K562 (cell line): ENCODE results near the gene STX1B. TPM values are rescaled to one million over a fixed set of nuclear protein-coding genes. Genes with fewer than 3 reads are reported as not detected.

Experiments used
- C11orf30 ChIP-seq: fragments of 450-650 bp; IDR thresholded peaks from 2 replicates; pipeline ENCODE4 v1.6.1; 2016; ENCODE audit warnings: low read depth, mild to moderate bottlenecking
- CBX8 ChIP-seq: fragments of 200-600 bp; sonication (generic); IDR thresholded peaks from 2 replicates; pipeline ENCODE4 v1.6.1; 2012; ENCODE audit warnings: borderline replicate concordance, mixed run types, low read depth, mild to moderate bottlenecking, moderate library complexity, mixed read lengths, low read length, control low read depth, inconsistent platforms; ENCODE audit not compliant: poor library complexity, severe bottlenecking; ENCODE audit errors: extremely low read depth
- FOSL1 ChIP-seq: fragments of 200-800 bp; sonication (Bioruptor generic); conservative IDR thresholded peaks from 2 replicates; pipeline ENCODE4 v1.6.1; 2016; ENCODE audit warnings: missing genetic modification characterization, missing compliant biosample characterization
- FOXA3 ChIP-seq, 2 experiments: fragments of 450-650 bp in 1 of 2; sonication (generic) in 1 of 2; formaldehyde crosslinking; IDR thresholded peaks in 1 of 2; conservative IDR thresholded peaks in 1 of 2; 2 replicates each; pipeline versions ENCODE4 v1.4.0 to v1.8.0; 2020 to 2022; ENCODE audit warnings: mild to moderate bottlenecking in 2 of 2, missing genetic modification reagents in 1 of 2
- GTF2A2 ChIP-seq: IDR thresholded peaks from 2 replicates; pipeline ENCODE4 v1.6.1; 2016; ENCODE audit warnings: mild to moderate bottlenecking, missing genetic modification characterization, missing compliant biosample characterization
- HDAC8 ChIP-seq: fragments of 450-650 bp; IDR thresholded peaks from 2 replicates; pipeline ENCODE4 v1.6.1; 2016; ENCODE audit warnings: mild to moderate bottlenecking, missing genetic modification characterization, moderate library complexity, missing compliant biosample characterization
- JUNB ChIP-seq: fragments of 450-650 bp; formaldehyde crosslinking; conservative IDR thresholded peaks from 2 replicates; pipeline ENCODE4 v1.4.0; 2020; ENCODE audit warnings: mild to moderate bottlenecking
- JUND ChIP-seq, 2 experiments: IDR thresholded peaks; 2 replicates in 1 of 2; 3 replicates in 1 of 2; pipeline ENCODE4 v1.6.1; 2011; ENCODE audit warnings: borderline replicate concordance in 2 of 2, low read depth in 2 of 2, low read length in 2 of 2, improper control_type of control experiment in 1 of 2, missing biosample characterization in 1 of 2, missing genetic modification characterization in 1 of 2, missing genetic modification reagents in 1 of 2
- KLF10 ChIP-seq: fragments of 250-450 bp; sonication (Bioruptor Pico); IDR thresholded peaks from 2 replicates; pipeline ENCODE4 v1.6.1; 2021; ENCODE audit warnings: matching md5 sums
- KLF16 ChIP-seq: IDR thresholded peaks from 2 replicates; pipeline ENCODE4 v1.6.1; 2016; ENCODE audit warnings: antibody characterized with exemption
- POLR3A ChIP-seq: IDR thresholded peaks from 2 replicates; pipeline ENCODE4 v1.6.1; 2011; ENCODE audit warnings: borderline replicate concordance, mild to moderate bottlenecking, moderate library complexity; ENCODE audit not compliant: insufficient read length, insufficient read depth; ENCODE audit errors: extremely low read depth
- SREBF1 ChIP-seq: fragments of 150-350 bp; IDR thresholded peaks from 2 replicates; pipeline ENCODE4 v1.6.1; 2014; ENCODE audit warnings: antibody characterized with exemption, low read depth, low read length, borderline replicate concordance
- TAF7 ChIP-seq: fragments of 450-650 bp; IDR thresholded peaks from 2 replicates; pipeline ENCODE4 v1.6.1; 2016; ENCODE audit warnings: missing genetic modification characterization, missing compliant biosample characterization
- UBTF ChIP-seq, 2 experiments: IDR thresholded peaks; 2 replicates each; pipeline ENCODE4 v1.6.1; 2012; ENCODE audit warnings: improper control_type of control experiment in 2 of 2, low read depth in 2 of 2, low read length in 2 of 2, borderline replicate concordance in 1 of 2
- ZNF384 ChIP-seq: IDR thresholded peaks from 2 replicates; pipeline ENCODE4 v1.6.1; 2012; ENCODE audit warnings: low read depth, low read length, improper control_type of control experiment
- ZNF561 ChIP-seq: fragments of 450-650 bp; formaldehyde crosslinking; conservative IDR thresholded peaks from 2 replicates; pipeline ENCODE4 v1.4.0; 2020; ENCODE audit warnings: mild to moderate bottlenecking, moderate library complexity
- ZNF717 ChIP-seq: fragments of 250-450 bp; sonication (Bioruptor Pico); IDR thresholded peaks from 2 replicates; pipeline ENCODE4 v1.5.0; 2021
- polyA plus RNA-seq, 8 experiments: library from polyadenylated mRNA; depleted of rRNA in 4 of 8; stranded (reverse) in 5 of 8; unstranded in 3 of 8; fragments of >200 nt; fragmentation: Nextera tagmentation in 2 of 8; fragmentation: Illumina TruSeq in 1 of 8; extraction: Ambion mirVana in 2 of 8; extraction: Trizol in 1 of 8; gene quantifications; 2 replicates each; pipeline versions ENCODE4 v1.2.1 to v1.2.3, GENCODE V29; 2011 to 2014; ENCODE audit warnings: inconsistent platforms in 1 of 8, missing spikeins in 1 of 8
- total RNA-seq, 7 experiments: library from RNA; depleted of rRNA in 6 of 7; stranded (reverse); fragments of >200 nt in 6 of 7; fragmentation: Illumina TruSeq in 2 of 7; extraction: Trizol in 2 of 7; gene quantifications; 2 replicates each; pipeline versions ENCODE4 v1.2.1 to v1.2.3, GENCODE V29; 2011 to 2021; ENCODE audit warnings: low replicate concordance in 1 of 7
- TF ChIP-seq, protein P1 (sequence below): fragments of 250-450 bp; sonication (Bioruptor Pico); IDR thresholded peaks from 2 replicates; pipeline ENCODE4 v1.5.0; 2022; ENCODE audit warnings: mild to moderate bottlenecking

Gene STX1B
- total and polyA plus RNA-seq, 9 of the 15 experiments (the other 6 are each of a cell fraction or from before 2014, with no cell fraction given), result 0.07 to 2.5 (median 0.86) TPM

DNA sequence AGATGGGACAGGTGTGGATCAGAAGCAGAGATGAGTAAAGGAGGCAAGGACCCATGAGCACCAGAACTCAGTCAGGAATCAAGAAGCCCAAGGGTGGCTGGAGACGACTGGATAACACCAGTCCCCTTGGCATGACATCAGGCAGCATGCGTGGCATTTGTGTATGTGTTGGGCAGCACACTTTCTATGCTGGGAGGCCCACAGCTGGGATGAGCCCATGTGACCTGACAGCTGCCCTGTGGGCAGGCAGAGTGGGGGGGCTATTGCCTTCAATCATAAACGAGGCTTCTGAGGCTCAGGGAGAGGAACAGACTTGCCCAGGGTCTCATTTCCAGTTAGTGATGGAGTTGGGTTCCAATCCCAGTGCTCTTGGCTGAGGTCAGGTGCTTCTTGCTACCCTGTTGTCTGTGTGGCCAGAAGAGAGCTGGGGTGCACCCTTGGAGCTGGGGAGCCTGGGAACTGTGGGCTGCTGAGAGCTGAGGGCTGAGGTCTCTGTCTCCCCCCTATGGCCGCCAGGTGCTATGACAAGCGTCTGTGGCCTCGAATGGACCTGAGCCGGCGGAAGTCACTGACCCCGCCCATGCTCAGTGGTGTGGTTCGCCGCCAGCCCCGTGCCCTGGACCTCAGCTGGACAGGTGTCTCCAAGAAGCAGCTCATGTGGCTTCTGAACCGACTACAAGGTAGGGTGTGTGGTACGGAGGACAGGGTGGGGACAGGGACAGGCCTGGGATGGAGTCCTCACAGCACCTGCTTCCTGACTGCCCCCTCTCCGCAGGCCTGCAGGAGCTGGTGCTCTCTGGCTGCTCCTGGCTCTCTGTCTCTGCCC lies 68.6 kb downstream of the STX1B start (continued):
- TF ChIP-seq JUND (IDR thresholded peaks at IDR 0.05; ENCODE audit: borderline replicate concordance, low read depth, low read length) (peak; percentile 67), JUND (tag; IDR thresholded peaks at IDR 0.05; ENCODE audit: borderline replicate concordance, low read depth, low read length) (peak; percentile 21; the same call in 1 of the 3 replicates), FOSL1 (tag) (no peak), CBX8 (no peak), POLR3A (no peak), KLF16 (0 out of 2 replicates have a peak, but pooled peaks have one; percentile 47), ZNF384 (0 out of 2 replicates have a peak, but pooled peaks have one; percentile 20), FOXA3 (CRISPR knock-in tag; conservative IDR thresholded peaks at IDR 0.05 in 1 of 2, IDR thresholded peaks at IDR 0.05 in 1 of 2) (no peak), JUNB (no peak), ZNF717 (CRISPR knock-in tag) (no peak), SREBF1 (0 out of 2 replicates have a peak, but pooled peaks have one; percentile 57), TAF7 (no peak), KLF10 (CRISPR knock-in tag) (no peak), ZNF561 (CRISPR knock-in tag) (no peak), UBTF (IDR thresholded peaks at IDR 0.05; ENCODE audit: borderline replicate concordance in 1 of 2, low read depth in 2 of 2, low read length in 2 of 2) (no peak), HDAC8 (tag) (no peak), GTF2A2 (tag) (no peak), C11orf30 (no peak)
- TF ChIP-seq, protein P1, sequence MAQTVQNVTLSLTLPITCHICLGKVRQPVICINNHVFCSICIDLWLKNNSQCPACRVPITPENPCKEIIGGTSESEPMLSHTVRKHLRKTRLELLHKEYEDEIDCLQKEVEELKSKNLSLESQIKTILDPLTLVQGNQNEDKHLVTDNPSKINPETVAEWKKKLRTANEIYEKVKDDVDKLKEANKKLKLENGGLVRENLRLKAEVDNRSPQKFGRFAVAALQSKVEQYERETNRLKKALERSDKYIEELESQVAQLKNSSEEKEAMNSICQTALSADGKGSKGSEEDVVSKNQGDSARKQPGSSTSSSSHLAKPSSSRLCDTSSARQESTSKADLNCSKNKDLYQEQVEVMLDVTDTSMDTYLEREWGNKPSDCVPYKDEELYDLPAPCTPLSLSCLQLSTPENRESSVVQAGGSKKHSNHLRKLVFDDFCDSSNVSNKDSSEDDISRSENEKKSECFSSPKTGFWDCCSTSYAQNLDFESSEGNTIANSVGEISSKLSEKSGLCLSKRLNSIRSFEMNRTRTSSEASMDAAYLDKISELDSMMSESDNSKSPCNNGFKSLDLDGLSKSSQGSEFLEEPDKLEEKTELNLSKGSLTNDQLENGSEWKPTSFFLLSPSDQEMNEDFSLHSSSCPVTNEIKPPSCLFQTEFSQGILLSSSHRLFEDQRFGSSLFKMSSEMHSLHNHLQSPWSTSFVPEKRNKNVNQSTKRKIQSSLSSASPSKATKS (CRISPR knock-in tag), result no peak
